Gastroesophageal sphincter (tissue), 3 donors: ENCODE results near the gene CEP83.

Experiments used
- CTCF ChIP-seq, 4 experiments: fragments of 200-600 bp in 2 of 4; fragments of 450-650 bp in 2 of 4; sonication (generic) in 1 of 4; IDR thresholded peaks; one replicate each; pipeline ENCODE4 v1.5.1; 2017 to 2019; ENCODE audit warnings: antibody characterized with exemption in 4 of 4, mild to moderate bottlenecking in 2 of 4, moderate library complexity in 2 of 4
- EP300 ChIP-seq: sonication (generic); formaldehyde crosslinking; IDR thresholded peaks from one replicate; pipeline ENCODE4 v1.6.1; 2017; ENCODE audit warnings: antibody characterized with exemption, mild to moderate bottlenecking
- POLR2A ChIP-seq, 2 donors: fragments of 450-650 bp; IDR thresholded peaks; one replicate each; pipeline ENCODE4 v1.6.1; 2017; ENCODE audit warnings: antibody characterized with exemption in 2 of 2, mild to moderate bottlenecking in 2 of 2, moderate library complexity in 1 of 2
- POLR2AphosphoS5 ChIP-seq: sonication (generic); formaldehyde crosslinking; IDR thresholded peaks from one replicate; pipeline ENCODE4 v1.6.1; 2017; ENCODE audit warnings: antibody characterized with exemption

- TF ChIP-seq CTCF (IDR thresholded peaks at IDR 0.05) (no peak), POLR2A (IDR thresholded peaks at IDR 0.05) (no peak), EP300 (no peak), POLR2AphosphoS5 (no peak)
These were observed 194.1 kb downstream of the CEP83 start for GRCh38 chr12:94265539-94265938.
